SK-N-MC (cell line): ENCODE results near the gene TSPAN4.

Source experiments
- EZH2 ChIP-seq: fragments of 200-600 bp; sonication (generic); IDR thresholded peaks from one replicate; pipeline ENCODE4 v1.6.1; 2017; ENCODE audit warnings: antibody characterized with exemption
- FOXP2 ChIP-seq: optimal IDR thresholded peaks from 2 replicates; pipeline ENCODE3; 2011; ENCODE audit warnings: mild to moderate bottlenecking, moderate library complexity; ENCODE audit not compliant: insufficient read depth; ENCODE audit errors: extremely low read length, control extremely low read depth
- POLR2AphosphoS5 ChIP-seq: IDR thresholded peaks from 2 replicates; pipeline ENCODE4 v1.6.1; 2012; ENCODE audit warnings: mild to moderate bottlenecking, low read depth, low read length, borderline replicate concordance

GRCh38 chr11:884578-885070 is 42.0 kb downstream of the TSPAN4 start:
- no peak for TF ChIP-seq EZH2
- no peak for TF ChIP-seq POLR2AphosphoS5
- TF ChIP-seq FOXP2, result no peak
